ENCODE measurements around the gene RPL29. TPM values are rescaled to one million over a fixed set of nuclear protein-coding genes. Genes with fewer than 3 reads are reported as not detected.

The RPL29 gene
- total RNA-seq, 1 donor from 2014 or later, result 1,884 TPM

- H3K4me1 Mint-ChIP-seq, result peaks cover 5% of the 10 kb centered on the region
- H3K27me3 Mint-ChIP-seq, result peaks cover 5% of the 10 kb centered on the region
- POLR2A ChIA-PET, result interaction anchor here (0.6 kb wide), 2 partner anchors 10 to 372 kb away, joined by 3 to 6 read pairs; no protein-coding TSS in a partner anchor
- ATAC-seq (ENCODE audit: low read depth) (no peak), DNase-seq (no peak)
- intact Hi-C loops (cut with micrococcal nuclease), result no loop called here
- no peaks in the 10 kb centered on the region for H3K36me3 Mint-ChIP-seq (ENCODE audit: low read depth)
- TF ChIP-seq CTCF (IDR thresholded peaks at IDR 0.05), result no peak
- no peaks in the 10 kb centered on the region for H3K9me3 Mint-ChIP-seq
- H3K4me3 Mint-ChIP-seq, result no peak overlapping the region
- no peak overlapping the region for H3K27ac Mint-ChIP-seq
- CTCF ChIA-PET, result interaction anchor here (1.1 kb wide), 1 partner anchor 11 kb away, joined by 3 read pairs; the partner anchor contains the start of gene ABHD14B
These were observed 32.7 kb downstream of the RPL29 start for GRCh38 chr3:51962854-51963530.

GRCh38 chr3:51961602-51962569 lies 33.8 kb downstream of the RPL29 start:
- CTCF ChIA-PET, result no interaction called here
- no peak overlapping the region for H3K4me3 Mint-ChIP-seq

GRCh38 chr3:51961011-51961410 lies 34.7 kb downstream of the RPL29 start:
- TF ChIP-seq CTCF (IDR thresholded peaks at IDR 0.05), result no peak
- no peak overlapping the region for H3K27ac Mint-ChIP-seq
- peaks cover 5% of the 10 kb centered on the region for H3K27me3 Mint-ChIP-seq
- H3K9me3 Mint-ChIP-seq, result no peaks in the 10 kb centered on the region
- ChIA-PET CTCF (no interaction called here), POLR2A (interaction anchor here (0.6 to 1.3 kb wide), 2 partner anchors 8 to 13 kb away, joined by 3 to 4 read pairs; partner anchors contain the start of gene ABHD14B)
- ATAC-seq (ENCODE audit: low read depth) (no peak), DNase-seq (no peak)
- no peaks in the 10 kb centered on the region for H3K4me1 Mint-ChIP-seq
- intact Hi-C loops (cut with micrococcal nuclease), result no loop called here
- no peak overlapping the region for H3K4me3 Mint-ChIP-seq
- H3K36me3 Mint-ChIP-seq (ENCODE audit: low read depth), result no peaks in the 10 kb centered on the region

More at GRCh38 chr3:51961602-51962569, 33.8 kb downstream of the RPL29 start:
- no peak for TF ChIP-seq CTCF (IDR thresholded peaks at IDR 0.05)
- Mint-ChIP-seq H3K27me3 (peaks cover 5% of the 10 kb centered on the region), H3K27ac (no peak overlapping the region), H3K36me3 (ENCODE audit: low read depth) (no peaks in the 10 kb centered on the region), H3K9me3 (no peaks in the 10 kb centered on the region), H3K4me1 (peaks cover 2% of the 10 kb centered on the region)
- POLR2A ChIA-PET, result interaction anchor here (1.3 kb wide), 1 partner anchor 12 kb away, joined by 4 read pairs; the partner anchor contains the start of gene ABHD14B
- DNase-seq (no peak), ATAC-seq (ENCODE audit: low read depth) (no peak)
- intact Hi-C loops (cut with micrococcal nuclease), result no loop called here

- no peak for DNase-seq
- Mint-ChIP-seq H3K4me3 (no peak overlapping the region), H3K4me1 (no peaks in the 10 kb centered on the region), H3K9me3 (no peaks in the 10 kb centered on the region), H3K27me3 (peaks cover 4% of the 10 kb centered on the region), H3K27ac (no peak overlapping the region), H3K36me3 (ENCODE audit: low read depth) (no peaks in the 10 kb centered on the region)
- ChIA-PET POLR2A (no interaction called here), CTCF (no interaction called here)
- ATAC-seq (ENCODE audit: low read depth), result no peak
- intact Hi-C loops (cut with micrococcal nuclease), result no loop called here
- no peak for TF ChIP-seq CTCF (IDR thresholded peaks at IDR 0.05)
These were observed 35.3 kb downstream of the RPL29 start for GRCh38 chr3:51960386-51960785.

GRCh38 chr3:51959651-51960050 lies 36.0 kb downstream of the RPL29 start:
- peaks cover 2% of the 10 kb centered on the region for H3K4me1 Mint-ChIP-seq
- H3K9me3 Mint-ChIP-seq, result no peaks in the 10 kb centered on the region
- no peaks in the 10 kb centered on the region for H3K36me3 Mint-ChIP-seq (ENCODE audit: low read depth)
- ATAC-seq (ENCODE audit: low read depth) (no peak), DNase-seq (no peak)
- TF ChIP-seq CTCF (IDR thresholded peaks at IDR 0.05), result no peak
- intact Hi-C loops (cut with micrococcal nuclease), result no loop called here
- CTCF ChIA-PET, result no interaction called here
- H3K4me3 Mint-ChIP-seq, result no peak overlapping the region
- H3K27me3 Mint-ChIP-seq, result no peaks in the 10 kb centered on the region
- H3K27ac Mint-ChIP-seq, result no peak overlapping the region
- POLR2A ChIA-PET, result no interaction called here

Measured in activated B cell treated with CpG ODN at 0.5 μM for 24 hours (primary cell).